Activated CD4-positive, alpha-beta T cell treated with anti-CD3 and anti-CD28 coated beads, Interleukin-2, amount 50 U/mL, for 1 hour (primary cell): ENCODE results near the gene NOP58.
"Not testable (repeated sequence)": the region's sequence is repeated elsewhere in the genome, so short reads cannot be mapped to it uniquely, and the experiment has no call there.

Experiments
- DNase-seq: peaks from one replicate; pipeline ENCODE4 v3.0.0-alpha.2; 2020

Gene NOP58

GRCh38 chr2:202307690-202308089 is 42.1 kb downstream of the NOP58 start:
- DNase-seq = no peak

GRCh38 chr2:202311823-202312388 is 46.3 kb downstream of the NOP58 start:
- DNase-seq = no peak

GRCh38 chr2:202314116-202314515 is 48.6 kb downstream of the NOP58 start:
- no peak for DNase-seq

GRCh38 chr2:202317080-202317857 is 51.7 kb downstream of the NOP58 start:
- DNase-seq = no peak

- DNase-seq = not testable (repeated sequence)
These were observed 54.8 kb downstream of the NOP58 start for GRCh38 chr2:202320362-202320761.

GRCh38 chr2:202322435-202322834 is 56.9 kb downstream of the NOP58 start:
- no peak for DNase-seq

- DNase-seq = no peak
These were observed 62.3 kb downstream of the NOP58 start for GRCh38 chr2:202327858-202328257.

- DNase-seq = no peak
These were observed 70.4 kb downstream of the NOP58 start for GRCh38 chr2:202335791-202336467.

GRCh38 chr2:202337151-202337550 is 71.6 kb downstream of the NOP58 start:
- no peak for DNase-seq

GRCh38 chr2:202337706-202338346 is 72.3 kb downstream of the NOP58 start:
- DNase-seq = no peak

GRCh38 chr2:202339071-202339870 is 73.7 kb downstream of the NOP58 start:
- no peak for DNase-seq

GRCh38 chr2:202344178-202344577 is 78.6 kb downstream of the NOP58 start:
- DNase-seq = no peak

GRCh38 chr2:202346180-202346579 is 80.6 kb downstream of the NOP58 start:
- no peak for DNase-seq
